Measurements from ENCODE around the gene GRIPAP1. TPM values are rescaled to one million over a fixed set of nuclear protein-coding genes. Genes with fewer than 3 reads are reported as not detected.

GRIPAP1 gene
- total RNA-seq: 22.7 TPM

GRCh38 chrX:49002091-49002935 lies at the start of gene GRIPAP1:
Gene GRIPAP1, minus strand, starts transcription at chrX:49002264. Its CDS starts 35 bp downstream, at chrX:49002229.
- peak; percentile 96 for ATAC-seq
- DNase-seq (ENCODE audit: low spot score): peak; percentile 78

- no peak for ATAC-seq
These were observed 41.9 kb upstream of the GRIPAP1 start for GRCh38 chrX:49043987-49044281.

GRCh38 chrX:49043220-49043986 lies 41.3 kb upstream of the GRIPAP1 start, which contains the start of gene TFE3:
Gene TFE3, minus strand, starts transcription at chrX:49043357. Its CDS starts 131 bp downstream, at chrX:49043226.
- ATAC-seq: peak; percentile 82
- peak; percentile 97 for DNase-seq (ENCODE audit: low spot score)

More at GRCh38 chrX:49043987-49044281, 41.9 kb upstream of the GRIPAP1 start:
- DNase-seq (ENCODE audit: low spot score): no peak

DNA sequence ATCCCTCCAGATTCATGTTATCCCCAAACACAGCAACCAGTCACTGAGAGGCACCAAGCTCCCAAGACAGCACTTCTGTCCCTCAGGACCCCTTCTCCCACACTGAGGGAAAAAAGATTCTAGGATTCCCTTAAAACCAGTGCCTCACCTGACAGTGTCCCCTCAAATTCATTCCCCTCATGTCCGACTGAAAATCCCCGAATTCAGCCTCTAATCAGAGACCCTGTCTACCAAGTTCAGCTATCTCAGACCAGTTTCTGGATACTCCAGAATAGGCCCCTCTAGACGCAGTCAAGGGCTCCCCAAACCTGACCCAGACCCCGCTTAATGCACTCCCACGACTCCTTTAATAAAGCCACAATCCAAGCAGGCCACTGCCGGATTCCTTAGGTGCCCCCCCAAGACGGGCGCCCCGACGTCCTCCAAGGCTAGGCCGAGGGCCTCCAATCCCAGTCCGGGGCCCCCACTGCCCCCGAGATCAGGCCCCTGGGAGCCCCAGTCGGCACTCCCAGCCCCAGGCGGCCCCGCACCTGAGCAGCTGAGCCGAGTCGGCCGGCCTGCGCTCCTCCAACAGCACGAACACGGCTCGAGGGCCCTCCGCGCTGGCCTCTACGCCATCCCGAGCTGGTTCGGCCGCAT lies 40.6 kb upstream of the GRIPAP1 start:
- DNase-seq (ENCODE audit: low spot score) (peak; percentile 48), ATAC-seq (no peak)

GRCh38 chrX:49041744-49042580 lies 39.9 kb upstream of the GRIPAP1 start:
- DNase-seq (ENCODE audit: low spot score): no peak
- ATAC-seq: no peak

- DNase-seq (ENCODE audit: low spot score) (no peak), ATAC-seq (no peak)
These were observed 38.4 kb upstream of the GRIPAP1 start for GRCh38 chrX:49040376-49040955.

- DNase-seq (ENCODE audit: low spot score): peak; percentile 64
- peak; percentile 23 for ATAC-seq
These were observed 37.7 kb upstream of the GRIPAP1 start for GRCh38 chrX:49039598-49040375.

- DNase-seq (ENCODE audit: low spot score) (no peak), ATAC-seq (no peak)
These were observed 35.9 kb upstream of the GRIPAP1 start for GRCh38 chrX:49037883-49038475.

GRCh38 chrX:49030283-49030682 lies 28.2 kb upstream of the GRIPAP1 start:
- no peak for DNase-seq (ENCODE audit: low spot score)
- ATAC-seq: no peak

GRCh38 chrX:49029876-49030275 lies 27.8 kb upstream of the GRIPAP1 start:
- peak; percentile 29 for ATAC-seq
- DNase-seq (ENCODE audit: low spot score): no peak

GRCh38 chrX:49019599-49020249 lies 17.7 kb upstream of the GRIPAP1 start:
- peak; percentile 61 for DNase-seq (ENCODE audit: low spot score)
- peak; percentile 83 for ATAC-seq

- no peak for ATAC-seq
- DNase-seq (ENCODE audit: low spot score): no peak
These were observed 17.0 kb upstream of the GRIPAP1 start for GRCh38 chrX:49019050-49019449.

DNA sequence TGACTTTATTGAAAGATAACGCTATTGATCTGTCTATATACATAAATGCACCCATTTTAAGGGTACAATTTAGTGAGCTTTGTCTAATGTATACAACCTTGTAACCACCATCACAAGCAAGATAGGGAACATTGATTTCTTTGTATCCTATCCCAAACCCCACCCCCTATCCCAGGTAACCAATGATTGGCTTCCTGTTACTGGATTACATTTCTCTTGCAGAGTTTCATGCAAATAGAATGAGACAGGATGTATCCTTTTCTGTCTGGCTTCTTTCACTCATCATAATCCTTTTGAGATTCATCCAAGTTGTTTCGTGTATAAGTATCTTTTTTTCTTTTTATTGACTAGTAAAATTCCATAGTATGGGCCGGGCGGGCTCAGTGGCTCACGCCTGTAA lies 1.6 kb upstream of the GRIPAP1 start:
- ATAC-seq: no peak
- no peak for DNase-seq (ENCODE audit: low spot score)

DNA sequence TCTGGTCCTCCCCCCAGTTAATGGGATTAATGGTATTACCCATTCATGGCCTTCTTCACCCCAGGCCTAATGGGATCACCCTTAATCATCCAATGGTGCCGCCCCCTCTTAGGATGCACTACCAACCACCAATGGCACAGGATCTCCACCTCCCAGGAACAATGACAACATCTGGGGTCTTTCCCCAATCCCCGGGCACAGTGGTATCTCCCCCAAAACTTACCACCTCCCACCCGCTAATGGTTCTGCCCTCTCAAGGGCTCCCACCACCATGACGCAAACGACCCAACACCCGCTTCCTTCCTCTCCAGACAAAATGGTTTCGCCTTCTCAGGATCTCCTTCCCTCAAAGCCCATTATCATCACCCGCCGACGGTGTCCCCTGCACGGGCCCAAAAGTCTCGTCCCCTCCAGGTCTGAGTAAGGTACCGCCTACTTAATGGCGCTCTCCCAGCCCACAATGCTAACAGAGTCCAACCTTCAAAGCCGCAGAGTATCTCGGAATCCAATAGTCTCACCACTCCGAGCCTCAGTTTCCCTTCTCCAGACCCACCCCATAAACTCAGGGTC lies 458 bp downstream of the GRIPAP1 start:
- DNase-seq (ENCODE audit: low spot score) (no peak), ATAC-seq (peak; percentile 13)

GRCh38 chrX:49000636-49001035 lies 1.4 kb downstream of the GRIPAP1 start:
- DNase-seq (ENCODE audit: low spot score) (no peak), ATAC-seq (no peak)

GRCh38 chrX:48999030-48999429 lies 3.0 kb downstream of the GRIPAP1 start:
- ATAC-seq (no peak), DNase-seq (ENCODE audit: low spot score) (no peak)

DNA sequence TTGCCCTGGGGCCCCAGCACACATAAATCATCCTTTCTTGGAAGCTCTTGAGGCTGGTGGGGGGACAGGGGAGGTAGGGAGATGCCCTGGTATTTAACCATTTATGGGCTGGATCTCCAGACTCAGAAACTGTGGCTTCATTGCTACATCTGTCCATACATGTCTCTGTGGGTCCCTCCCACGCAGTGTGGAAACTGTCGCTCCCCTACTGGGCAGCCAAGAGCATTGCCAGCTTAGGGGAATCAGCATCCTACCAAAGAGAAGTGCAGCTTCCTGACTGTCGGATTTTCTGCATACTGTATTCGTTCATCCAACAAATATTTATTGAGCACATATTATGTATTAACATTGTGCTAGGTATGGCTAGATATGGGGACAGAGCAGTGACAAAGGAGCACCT lies 3.7 kb downstream of the GRIPAP1 start:
- no peak for ATAC-seq
- no peak for DNase-seq (ENCODE audit: low spot score)

- no peak for DNase-seq (ENCODE audit: low spot score)
- no peak for ATAC-seq
These were observed 4.2 kb downstream of the GRIPAP1 start for GRCh38 chrX:48997865-48998264.

Data from left lobe of liver (tissue), 2 donors.